ENCODE results near the gene ABLIM3. TPM values are rescaled to one million over a fixed set of nuclear protein-coding genes. Genes with fewer than 3 reads are reported as not detected.

Gene ABLIM3
- total and polyA plus RNA-seq, 2 experiments from 2014 or later: 0.19 to 2.2 TPM

DNA sequence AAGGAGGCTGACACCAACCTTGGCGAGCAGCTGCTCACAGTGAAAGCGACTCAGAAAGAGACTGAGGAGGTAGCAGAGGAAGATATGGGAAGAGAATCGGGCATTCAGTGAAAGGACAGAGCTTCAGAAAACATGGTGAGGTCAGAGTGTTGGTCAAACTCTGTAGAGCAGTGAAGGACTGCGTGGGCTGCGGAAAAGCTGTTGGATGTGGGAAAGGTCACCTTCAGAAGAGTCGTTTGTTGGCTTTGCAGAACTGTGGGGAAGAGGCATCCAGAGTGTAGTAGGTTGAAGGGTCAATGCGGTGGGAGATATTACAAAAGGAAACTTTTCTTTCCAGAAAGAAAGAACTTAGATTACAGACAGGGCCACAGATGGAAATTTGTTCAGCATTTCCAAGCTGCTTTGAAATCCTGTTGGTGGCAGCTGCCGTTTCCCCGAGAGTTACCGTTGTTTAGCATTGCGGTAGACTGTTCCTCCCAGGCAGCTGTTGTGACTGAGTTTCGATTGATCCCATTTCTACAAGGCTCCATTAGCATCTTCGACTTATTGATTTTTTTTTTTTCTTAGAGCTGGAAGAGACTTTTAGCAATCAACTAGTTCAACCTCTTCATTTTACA is 72.1 kb downstream of the ABLIM3 start:
- H3K4me2 ChIP-seq: no peak overlapping the region
- no peaks in the 10 kb centered on the region for H4K20me1 ChIP-seq (replicated peaks; ENCODE audit: insufficient read depth)
- H3F3A ChIP-seq (replicated peaks; ENCODE audit: low read depth): no peaks in the 10 kb centered on the region
- H3K27ac Mint-ChIP-seq: no peak overlapping the region
- H3K36me3 Mint-ChIP-seq (ENCODE audit: low read depth): no peaks in the 10 kb centered on the region
- no peak overlapping the region for H3K27ac ChIP-seq (ENCODE audit: low read depth)
- H3K36me3 ChIP-seq (ENCODE audit: insufficient read depth): no peaks in the 10 kb centered on the region
- peaks cover 7% of the 10 kb centered on the region; the same call in 1 of the 2 replicates for H3K9me2 ChIP-seq (ENCODE audit: insufficient read depth)
- H3K4me3 ChIP-seq: no peak overlapping the region
- no peaks in the 10 kb centered on the region; the same call in 2 of the 3 replicates for H3K4me1 Mint-ChIP-seq
- no peaks in the 10 kb centered on the region for H3K4me1 ChIP-seq (ENCODE audit: insufficient read depth)
- DNase-seq (ENCODE audit: low spot score): no peak
- no peaks in the 10 kb centered on the region for H3K27me3 ChIP-seq (ENCODE audit: insufficient read depth)
- ATAC-seq: no peak
- H3K27me3 Mint-ChIP-seq (ENCODE audit: insufficient read depth, low read depth, poor library complexity): peaks cover 3% of the 10 kb centered on the region
- H3K4me3 Mint-ChIP-seq: no peak overlapping the region
- no peaks in the 10 kb centered on the region for H3K9me3 Mint-ChIP-seq
- H2AFZ ChIP-seq: no peak overlapping the region
- H3K79me2 ChIP-seq (replicated peaks; ENCODE audit: insufficient read depth): no peaks in the 10 kb centered on the region
- no peak for TF ChIP-seq ZNF331 (CRISPR knock-in tag; IDR thresholded peaks at IDR 0.05; ENCODE audit: low read depth)
- TF ChIP-seq, protein P1, sequence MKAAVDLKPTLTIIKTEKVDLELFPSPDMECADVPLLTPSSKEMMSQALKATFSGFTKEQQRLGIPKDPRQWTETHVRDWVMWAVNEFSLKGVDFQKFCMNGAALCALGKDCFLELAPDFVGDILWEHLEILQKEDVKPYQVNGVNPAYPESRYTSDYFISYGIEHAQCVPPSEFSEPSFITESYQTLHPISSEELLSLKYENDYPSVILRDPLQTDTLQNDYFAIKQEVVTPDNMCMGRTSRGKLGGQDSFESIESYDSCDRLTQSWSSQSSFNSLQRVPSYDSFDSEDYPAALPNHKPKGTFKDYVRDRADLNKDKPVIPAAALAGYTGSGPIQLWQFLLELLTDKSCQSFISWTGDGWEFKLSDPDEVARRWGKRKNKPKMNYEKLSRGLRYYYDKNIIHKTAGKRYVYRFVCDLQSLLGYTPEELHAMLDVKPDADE (IDR thresholded peaks at IDR 0.05): no peak
- no peak for TF ChIP-seq EZH2 (IDR thresholded peaks at IDR 0.05; ENCODE audit: low read depth, unreplicated experiment)
- no peak for TF ChIP-seq STAT1 (IDR thresholded peaks at IDR 0.05; ENCODE audit: unreplicated experiment)
- TF ChIP-seq POLR2AphosphoS5 (IDR thresholded peaks at IDR 0.05; ENCODE audit: low read depth): no peak
- TF ChIP-seq, protein P2, sequence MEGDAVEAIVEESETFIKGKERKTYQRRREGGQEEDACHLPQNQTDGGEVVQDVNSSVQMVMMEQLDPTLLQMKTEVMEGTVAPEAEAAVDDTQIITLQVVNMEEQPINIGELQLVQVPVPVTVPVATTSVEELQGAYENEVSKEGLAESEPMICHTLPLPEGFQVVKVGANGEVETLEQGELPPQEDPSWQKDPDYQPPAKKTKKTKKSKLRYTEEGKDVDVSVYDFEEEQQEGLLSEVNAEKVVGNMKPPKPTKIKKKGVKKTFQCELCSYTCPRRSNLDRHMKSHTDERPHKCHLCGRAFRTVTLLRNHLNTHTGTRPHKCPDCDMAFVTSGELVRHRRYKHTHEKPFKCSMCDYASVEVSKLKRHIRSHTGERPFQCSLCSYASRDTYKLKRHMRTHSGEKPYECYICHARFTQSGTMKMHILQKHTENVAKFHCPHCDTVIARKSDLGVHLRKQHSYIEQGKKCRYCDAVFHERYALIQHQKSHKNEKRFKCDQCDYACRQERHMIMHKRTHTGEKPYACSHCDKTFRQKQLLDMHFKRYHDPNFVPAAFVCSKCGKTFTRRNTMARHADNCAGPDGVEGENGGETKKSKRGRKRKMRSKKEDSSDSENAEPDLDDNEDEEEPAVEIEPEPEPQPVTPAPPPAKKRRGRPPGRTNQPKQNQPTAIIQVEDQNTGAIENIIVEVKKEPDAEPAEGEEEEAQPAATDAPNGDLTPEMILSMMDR (conservative IDR thresholded peaks at IDR 0.05; ENCODE audit: low read depth in 2 of 2): no peak
- TF ChIP-seq, protein P3, sequence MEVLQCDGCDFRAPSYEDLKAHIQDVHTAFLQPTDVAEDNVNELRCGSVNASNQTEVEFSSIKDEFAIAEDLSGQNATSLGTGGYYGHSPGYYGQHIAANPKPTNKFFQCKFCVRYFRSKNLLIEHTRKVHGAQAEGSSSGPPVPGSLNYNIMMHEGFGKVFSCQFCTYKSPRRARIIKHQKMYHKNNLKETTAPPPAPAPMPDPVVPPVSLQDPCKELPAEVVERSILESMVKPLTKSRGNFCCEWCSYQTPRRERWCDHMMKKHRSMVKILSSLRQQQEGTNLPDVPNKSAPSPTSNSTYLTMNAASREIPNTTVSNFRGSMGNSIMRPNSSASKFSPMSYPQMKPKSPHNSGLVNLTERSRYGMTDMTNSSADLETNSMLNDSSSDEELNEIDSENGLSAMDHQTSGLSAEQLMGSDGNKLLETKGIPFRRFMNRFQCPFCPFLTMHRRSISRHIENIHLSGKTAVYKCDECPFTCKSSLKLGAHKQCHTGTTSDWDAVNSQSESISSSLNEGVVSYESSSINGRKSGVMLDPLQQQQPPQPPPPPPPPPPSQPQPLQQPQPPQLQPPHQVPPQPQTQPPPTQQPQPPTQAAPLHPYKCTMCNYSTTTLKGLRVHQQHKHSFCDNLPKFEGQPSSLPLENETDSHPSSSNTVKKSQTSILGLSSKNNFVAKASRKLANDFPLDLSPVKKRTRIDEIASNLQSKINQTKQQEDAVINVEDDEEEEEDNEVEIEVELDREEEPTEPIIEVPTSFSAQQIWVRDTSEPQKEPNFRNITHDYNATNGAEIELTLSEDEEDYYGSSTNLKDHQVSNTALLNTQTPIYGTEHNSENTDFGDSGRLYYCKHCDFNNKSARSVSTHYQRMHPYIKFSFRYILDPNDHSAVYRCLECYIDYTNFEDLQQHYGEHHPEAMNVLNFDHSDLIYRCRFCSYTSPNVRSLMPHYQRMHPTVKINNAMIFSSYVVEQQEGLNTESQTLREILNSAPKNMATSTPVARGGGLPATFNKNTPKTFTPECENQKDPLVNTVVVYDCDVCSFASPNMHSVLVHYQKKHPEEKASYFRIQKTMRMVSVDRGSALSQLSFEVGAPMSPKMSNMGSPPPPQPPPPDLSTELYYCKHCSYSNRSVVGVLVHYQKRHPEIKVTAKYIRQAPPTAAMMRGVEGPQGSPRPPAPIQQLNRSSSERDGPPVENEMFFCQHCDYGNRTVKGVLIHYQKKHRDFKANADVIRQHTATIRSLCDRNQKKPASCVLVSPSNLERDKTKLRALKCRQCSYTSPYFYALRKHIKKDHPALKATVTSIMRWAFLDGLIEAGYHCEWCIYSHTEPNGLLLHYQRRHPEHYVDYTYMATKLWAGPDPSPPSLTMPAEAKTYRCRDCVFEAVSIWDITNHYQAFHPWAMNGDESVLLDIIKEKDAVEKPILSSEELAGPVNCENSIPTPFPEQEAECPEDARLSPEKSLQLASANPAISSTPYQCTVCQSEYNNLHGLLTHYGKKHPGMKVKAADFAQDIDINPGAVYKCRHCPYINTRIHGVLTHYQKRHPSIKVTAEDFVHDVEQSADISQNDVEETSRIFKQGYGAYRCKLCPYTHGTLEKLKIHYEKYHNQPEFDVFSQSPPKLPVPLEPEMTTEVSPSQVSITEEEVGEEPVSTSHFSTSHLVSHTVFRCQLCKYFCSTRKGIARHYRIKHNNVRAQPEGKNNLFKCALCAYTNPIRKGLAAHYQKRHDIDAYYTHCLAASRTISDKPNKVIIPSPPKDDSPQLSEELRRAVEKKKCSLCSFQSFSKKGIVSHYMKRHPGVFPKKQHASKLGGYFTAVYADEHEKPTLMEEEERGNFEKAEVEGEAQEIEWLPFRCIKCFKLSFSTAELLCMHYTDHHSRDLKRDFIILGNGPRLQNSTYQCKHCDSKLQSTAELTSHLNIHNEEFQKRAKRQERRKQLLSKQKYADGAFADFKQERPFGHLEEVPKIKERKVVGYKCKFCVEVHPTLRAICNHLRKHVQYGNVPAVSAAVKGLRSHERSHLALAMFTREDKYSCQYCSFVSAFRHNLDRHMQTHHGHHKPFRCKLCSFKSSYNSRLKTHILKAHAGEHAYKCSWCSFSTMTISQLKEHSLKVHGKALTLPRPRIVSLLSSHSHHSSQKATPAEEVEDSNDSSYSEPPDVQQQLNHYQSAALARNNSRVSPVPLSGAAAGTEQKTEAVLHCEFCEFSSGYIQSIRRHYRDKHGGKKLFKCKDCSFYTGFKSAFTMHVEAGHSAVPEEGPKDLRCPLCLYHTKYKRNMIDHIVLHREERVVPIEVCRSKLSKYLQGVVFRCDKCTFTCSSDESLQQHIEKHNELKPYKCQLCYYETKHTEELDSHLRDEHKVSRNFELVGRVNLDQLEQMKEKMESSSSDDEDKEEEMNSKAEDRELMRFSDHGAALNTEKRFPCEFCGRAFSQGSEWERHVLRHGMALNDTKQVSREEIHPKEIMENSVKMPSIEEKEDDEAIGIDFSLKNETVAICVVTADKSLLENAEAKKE (CRISPR knock-in tag; IDR thresholded peaks at IDR 0.05): no peak
- no peak for TF ChIP-seq CREB1 (CRISPR knock-in tag; IDR thresholded peaks at IDR 0.05; ENCODE audit: low read depth)
- no peak for TF ChIP-seq JUNB (IDR thresholded peaks at IDR 0.05; ENCODE audit: unreplicated experiment)
- TF ChIP-seq ZNF114 (CRISPR knock-in tag; IDR thresholded peaks at IDR 0.05): no peak
- no peak for TF ChIP-seq NANOG (IDR thresholded peaks at IDR 0.05; ENCODE audit: borderline replicate concordance)
- TF ChIP-seq, protein P4, sequence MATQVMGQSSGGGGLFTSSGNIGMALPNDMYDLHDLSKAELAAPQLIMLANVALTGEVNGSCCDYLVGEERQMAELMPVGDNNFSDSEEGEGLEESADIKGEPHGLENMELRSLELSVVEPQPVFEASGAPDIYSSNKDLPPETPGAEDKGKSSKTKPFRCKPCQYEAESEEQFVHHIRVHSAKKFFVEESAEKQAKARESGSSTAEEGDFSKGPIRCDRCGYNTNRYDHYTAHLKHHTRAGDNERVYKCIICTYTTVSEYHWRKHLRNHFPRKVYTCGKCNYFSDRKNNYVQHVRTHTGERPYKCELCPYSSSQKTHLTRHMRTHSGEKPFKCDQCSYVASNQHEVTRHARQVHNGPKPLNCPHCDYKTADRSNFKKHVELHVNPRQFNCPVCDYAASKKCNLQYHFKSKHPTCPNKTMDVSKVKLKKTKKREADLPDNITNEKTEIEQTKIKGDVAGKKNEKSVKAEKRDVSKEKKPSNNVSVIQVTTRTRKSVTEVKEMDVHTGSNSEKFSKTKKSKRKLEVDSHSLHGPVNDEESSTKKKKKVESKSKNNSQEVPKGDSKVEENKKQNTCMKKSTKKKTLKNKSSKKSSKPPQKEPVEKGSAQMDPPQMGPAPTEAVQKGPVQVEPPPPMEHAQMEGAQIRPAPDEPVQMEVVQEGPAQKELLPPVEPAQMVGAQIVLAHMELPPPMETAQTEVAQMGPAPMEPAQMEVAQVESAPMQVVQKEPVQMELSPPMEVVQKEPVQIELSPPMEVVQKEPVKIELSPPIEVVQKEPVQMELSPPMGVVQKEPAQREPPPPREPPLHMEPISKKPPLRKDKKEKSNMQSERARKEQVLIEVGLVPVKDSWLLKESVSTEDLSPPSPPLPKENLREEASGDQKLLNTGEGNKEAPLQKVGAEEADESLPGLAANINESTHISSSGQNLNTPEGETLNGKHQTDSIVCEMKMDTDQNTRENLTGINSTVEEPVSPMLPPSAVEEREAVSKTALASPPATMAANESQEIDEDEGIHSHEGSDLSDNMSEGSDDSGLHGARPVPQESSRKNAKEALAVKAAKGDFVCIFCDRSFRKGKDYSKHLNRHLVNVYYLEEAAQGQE (IDR thresholded peaks at IDR 0.05; ENCODE audit: unreplicated experiment): no peak
- TF ChIP-seq EZH2phosphoT487 (IDR thresholded peaks at IDR 0.05; ENCODE audit: unreplicated experiment): no peak

Data from GM23338 (cell line).